Endothelial cell of umbilical vein (primary cell): Measurements from ENCODE around the gene OR11L1. TPM values are rescaled to one million over a fixed set of nuclear protein-coding genes. Genes with fewer than 3 reads are reported as not detected.

Source experiments
- BruUV-seq: library from RNA; stranded (reverse); fragments of 400-500 nt; replicated peaks from 2 replicates; lab custom pipeline; 2021; lab: Mats Ljungman, UMichigan
- CTCF ChIA-PET: fragments of 300-600, 350-600 bp; sonication (Branson Sonifier 250); formaldehyde crosslinking; loops from one replicate; lab custom pipeline; 2021; ENCODE audit warnings: antibody characterized with exemption, inconsistent platforms; lab: Charles Lee
- POLR2A ChIA-PET: fragments of 300-600, 350-600 bp; sonication (Branson Sonifier 250); formaldehyde crosslinking; loops from one replicate; lab custom pipeline; 2021; ENCODE audit warnings: antibody characterized with exemption, inconsistent platforms; lab: Charles Lee
- DNase-seq: peaks from one replicate; pipeline ENCODE4 v3.0.0-alpha.2; 2011; ENCODE audit warnings: low read depth, low spot score
- FAIRE-seq: peaks from 2 replicates; lab custom pipeline; 2011; peaks lifted over from hg19 to GRCh38; lab: Jason Lieb, UNC
- H2AFZ ChIP-seq: 2 replicates; pipeline ENCODE4 v1.6.0; 2012; ENCODE audit warnings: low read depth, low read length, control low read depth, inconsistent platforms
- H3K27ac ChIP-seq: 2 replicates; pipeline ENCODE4 v1.5.1; 2011; ENCODE audit warnings: low read depth, mild to moderate bottlenecking, control low read depth, low read length, moderate library complexity; ENCODE audit not compliant: insufficient read depth
- H3K27me3 ChIP-seq, 2 experiments: 2 replicates each; pipeline versions ENCODE4 v1.6.0 to v1.6.1; 2011; ENCODE audit warnings: low read length in 2 of 2, mixed read lengths in 1 of 2; ENCODE audit not compliant: control insufficient read depth in 2 of 2, insufficient read depth in 2 of 2
- H3K36me3 ChIP-seq, 2 experiments: 2 replicates in 1 of 2; 3 replicates in 1 of 2; pipeline ENCODE4 v1.5.1; 2011; ENCODE audit warnings: low read length in 2 of 2, mild to moderate bottlenecking in 1 of 2, moderate library complexity in 1 of 2; ENCODE audit not compliant: control insufficient read depth in 2 of 2, insufficient read depth in 2 of 2; ENCODE audit errors: extremely low read depth in 1 of 2
- H3K4me1 ChIP-seq: 3 replicates; pipeline ENCODE4 v1.5.1; 2011; ENCODE audit warnings: mild to moderate bottlenecking, low read length; ENCODE audit not compliant: control insufficient read depth, insufficient read depth; ENCODE audit errors: extremely low read depth
- H3K4me2 ChIP-seq: 2 replicates; pipeline ENCODE4 v1.6.1; 2011; ENCODE audit warnings: low read length, control low read depth, mixed read lengths; ENCODE audit not compliant: insufficient read depth
- H3K4me3 ChIP-seq, 3 experiments: fragments of 200-600 bp in 1 of 3; sonication (generic), shearing (Covaris generic) in 1 of 3; replicated peaks in 1 of 3; 2 replicates each; pipeline ENCODE4 v1.5.1; 2011 to 2016; ENCODE audit warnings: control low read depth in 3 of 3, low read length in 3 of 3, mild to moderate bottlenecking in 2 of 3, inconsistent platforms in 1 of 3, low read depth in 1 of 3, moderate library complexity in 1 of 3; ENCODE audit not compliant: insufficient read depth in 1 of 3
- H3K79me2 ChIP-seq: 2 replicates; pipeline ENCODE4 v1.6.0; 2012; ENCODE audit warnings: low read length, inconsistent platforms; ENCODE audit not compliant: control insufficient read depth, insufficient read depth
- H3K9ac ChIP-seq: replicated peaks from 2 replicates; pipeline ENCODE3; 2011; ENCODE audit warnings: low read length, control low read depth; ENCODE audit not compliant: insufficient read depth; ENCODE audit errors: extremely low read depth
- H3K9me1 ChIP-seq: replicated peaks from 3 replicates; pipeline ENCODE4 v1.6.0; 2011; ENCODE audit warnings: mild to moderate bottlenecking, low read length; ENCODE audit not compliant: control insufficient read depth, insufficient read depth; ENCODE audit errors: extremely low read depth
- H3K9me3 ChIP-seq: replicated peaks from 2 replicates; pipeline ENCODE4 v1.5.1; 2012; ENCODE audit warnings: low read length, inconsistent platforms; ENCODE audit not compliant: control insufficient read depth, insufficient read depth
- H4K20me1 ChIP-seq: replicated peaks from 2 replicates; pipeline ENCODE3; 2011; ENCODE audit warnings: mild to moderate bottlenecking, low read length; ENCODE audit not compliant: control insufficient read depth, insufficient read depth; ENCODE audit errors: extremely low read depth
- EZH2 ChIP-seq: IDR thresholded peaks from 2 replicates; pipeline ENCODE4 v1.6.1; 2012; ENCODE audit warnings: borderline replicate concordance, low read depth, mild to moderate bottlenecking, moderate library complexity, low read length, inconsistent platforms; ENCODE audit not compliant: severe bottlenecking
- FOS ChIP-seq: IDR thresholded peaks from 2 replicates; pipeline ENCODE4 v1.6.1; 2011; ENCODE audit warnings: mild to moderate bottlenecking, low read length, moderate library complexity, borderline replicate concordance; ENCODE audit not compliant: insufficient read depth
- GATA2 ChIP-seq: IDR thresholded peaks from 2 replicates; pipeline ENCODE4 v1.7.0; 2011; ENCODE audit warnings: low read depth, mild to moderate bottlenecking, moderate library complexity, mixed read lengths, low read length; ENCODE audit not compliant: insufficient read length, insufficient read depth
- JUN ChIP-seq: IDR thresholded peaks from 2 replicates; pipeline ENCODE4 v1.6.1; 2011; ENCODE audit warnings: borderline replicate concordance, low read depth; ENCODE audit not compliant: insufficient read length, insufficient read depth
- MYC ChIP-seq: IDR thresholded peaks from one replicate; pipeline ENCODE4 v1.6.1; 2011; ENCODE audit warnings: mild to moderate bottlenecking, low read depth, low read length
- POLR2A ChIP-seq: IDR thresholded peaks from 2 replicates; pipeline ENCODE4 v1.6.1; 2012; ENCODE audit warnings: low read depth, mild to moderate bottlenecking, control low read depth, low read length
- POLR2AphosphoS5 ChIP-seq: IDR thresholded peaks from 2 replicates; pipeline ENCODE4 v1.6.1; 2012; ENCODE audit warnings: low read depth, mild to moderate bottlenecking, control low read depth, low read length, moderate library complexity; ENCODE audit not compliant: insufficient read depth
- dilution Hi-C: fragments of 300-500 bp; cut with MboI; formaldehyde crosslinking; loops from one replicate; pipeline ENCODE4 v1.15.0; 2019; ENCODE audit warnings: low sequenced_read_pairs; ENCODE audit not compliant: extremely low pct_ligation_motif_present
- intact Hi-C: fragments of 100-400 bp; cut with micrococcal nuclease; formaldehyde crosslinking; loops from one replicate; pipeline ENCODE4 v1.10.0; 2022
- polyA plus RNA-seq, 4 experiments: library from polyadenylated mRNA; depleted of rRNA in 3 of 4; stranded (reverse) in 3 of 4; unstranded in 1 of 4; fragments of >200 nt; gene quantifications; 2 replicates each; pipeline versions ENCODE4 v1.2.1 to v1.2.3, GENCODE V29; 2011 to 2012; ENCODE audit warnings: missing spikeins in 1 of 4
- total RNA-seq: library from RNA; stranded (reverse); gene quantifications from 2 replicates; pipeline ENCODE4 v1.2.3, GENCODE V29; 2021
- TF ChIP-seq, protein P1 (sequence below), 2 donors: IDR thresholded peaks; 1 replicate in 1 of 2; 2 replicates in 1 of 2; pipeline ENCODE4 v1.5.1; 2011; ENCODE audit warnings: low read length in 2 of 2, mild to moderate bottlenecking in 2 of 2, moderate library complexity in 2 of 2, control low read depth in 1 of 2, inconsistent platforms in 1 of 2, low read depth in 1 of 2; ENCODE audit not compliant: insufficient read depth in 1 of 2; ENCODE audit errors: extremely low read depth in 1 of 2
- TF ChIP-seq, protein P2 (sequence below): IDR thresholded peaks from 2 replicates; pipeline ENCODE4 v1.6.1; 2011; ENCODE audit not compliant: insufficient read depth, insufficient read length

The OR11L1 gene
- total and polyA plus RNA-seq, 2 donors (not counting 3 experiments of a cell fraction or from before 2014, with no cell fraction given), result not detected

DNA sequence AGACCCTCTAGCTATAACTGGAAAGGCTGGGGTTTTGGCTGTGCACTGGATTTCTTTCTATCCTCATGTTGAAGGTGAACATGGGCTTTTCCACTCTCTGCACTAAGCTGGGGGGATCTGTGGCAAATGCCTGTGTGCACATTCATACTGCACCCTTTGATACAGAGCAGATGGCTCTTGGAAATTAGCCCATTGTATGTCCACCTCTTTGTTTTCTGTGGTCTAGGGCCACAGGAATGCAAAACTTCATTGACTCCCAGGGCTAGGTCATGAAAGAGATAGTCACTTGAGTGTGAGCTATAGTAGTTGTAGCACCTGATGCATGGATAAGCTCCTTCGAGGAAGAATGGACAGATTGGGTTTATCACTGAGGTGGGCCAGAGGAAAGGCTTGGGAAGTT lies 12.0 kb downstream of the OR11L1 start:
- no peaks in the 10 kb centered on the region for H3K9me1 ChIP-seq
- no peaks in the 10 kb centered on the region for H3K36me3 ChIP-seq
- peaks cover 3% of the 10 kb centered on the region for H3K9me3 ChIP-seq
- H3K9ac ChIP-seq, result no peak overlapping the region
- no peak overlapping the region for H3K4me2 ChIP-seq
- no peak overlapping the region for H3K4me3 ChIP-seq
- no TSS peak for BruUV-seq
- no peaks in the 10 kb centered on the region for H3K4me1 ChIP-seq
- CTCF ChIA-PET, result no interaction called here
- no peaks in the 10 kb centered on the region for H3K27me3 ChIP-seq
- DNase-seq (no peak), FAIRE-seq (no peak)
- H2AFZ ChIP-seq, result no peak overlapping the region
- H3K79me2 ChIP-seq, result no peaks in the 10 kb centered on the region
- no peak overlapping the region for H3K27ac ChIP-seq
- intact Hi-C loops (no loop called here), dilution Hi-C loops (no loop called here)
- POLR2A ChIA-PET, result no interaction called here
- no peaks in the 10 kb centered on the region for H4K20me1 ChIP-seq
- TF ChIP-seq MYC (no peak), JUN (no peak), FOS (no peak), GATA2 (no peak), POLR2AphosphoS5 (no peak), EZH2 (no peak), POLR2A (no peak)
- TF ChIP-seq, protein P1, sequence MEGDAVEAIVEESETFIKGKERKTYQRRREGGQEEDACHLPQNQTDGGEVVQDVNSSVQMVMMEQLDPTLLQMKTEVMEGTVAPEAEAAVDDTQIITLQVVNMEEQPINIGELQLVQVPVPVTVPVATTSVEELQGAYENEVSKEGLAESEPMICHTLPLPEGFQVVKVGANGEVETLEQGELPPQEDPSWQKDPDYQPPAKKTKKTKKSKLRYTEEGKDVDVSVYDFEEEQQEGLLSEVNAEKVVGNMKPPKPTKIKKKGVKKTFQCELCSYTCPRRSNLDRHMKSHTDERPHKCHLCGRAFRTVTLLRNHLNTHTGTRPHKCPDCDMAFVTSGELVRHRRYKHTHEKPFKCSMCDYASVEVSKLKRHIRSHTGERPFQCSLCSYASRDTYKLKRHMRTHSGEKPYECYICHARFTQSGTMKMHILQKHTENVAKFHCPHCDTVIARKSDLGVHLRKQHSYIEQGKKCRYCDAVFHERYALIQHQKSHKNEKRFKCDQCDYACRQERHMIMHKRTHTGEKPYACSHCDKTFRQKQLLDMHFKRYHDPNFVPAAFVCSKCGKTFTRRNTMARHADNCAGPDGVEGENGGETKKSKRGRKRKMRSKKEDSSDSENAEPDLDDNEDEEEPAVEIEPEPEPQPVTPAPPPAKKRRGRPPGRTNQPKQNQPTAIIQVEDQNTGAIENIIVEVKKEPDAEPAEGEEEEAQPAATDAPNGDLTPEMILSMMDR (IDR thresholded peaks at IDR 0.05; ENCODE audit: extremely low read depth in 1 of 2, insufficient read depth in 1 of 2, low read depth in 1 of 2, low read length in 2 of 2), result no peak
- TF ChIP-seq, protein P2, sequence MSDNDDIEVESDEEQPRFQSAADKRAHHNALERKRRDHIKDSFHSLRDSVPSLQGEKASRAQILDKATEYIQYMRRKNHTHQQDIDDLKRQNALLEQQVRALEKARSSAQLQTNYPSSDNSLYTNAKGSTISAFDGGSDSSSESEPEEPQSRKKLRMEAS, result no peak
